HEK293T (cell line): ENCODE data around the gene OCA2.

Experiments used
- BHLHE40 ChIP-seq: fragments of 450-650 bp; IDR thresholded peaks from 2 replicates; pipeline ENCODE4 v1.6.1; 2016; ENCODE audit warnings: mild to moderate bottlenecking, moderate library complexity, borderline replicate concordance
- ELF4 ChIP-seq: fragments of 450-650 bp; IDR thresholded peaks from 2 replicates; pipeline ENCODE4 v1.6.1; 2017; ENCODE audit warnings: antibody characterized with exemption
- FOXA1 ChIP-seq: fragments of 450-650 bp; IDR thresholded peaks from 2 replicates; pipeline ENCODE4 v1.6.1; 2016; ENCODE audit warnings: mild to moderate bottlenecking
- FOXK2 ChIP-seq: fragments of 450-650 bp; IDR thresholded peaks from 2 replicates; pipeline ENCODE4 v1.6.1; 2016; ENCODE audit warnings: mild to moderate bottlenecking
- FOXM1 ChIP-seq: fragments of 450-650 bp; IDR thresholded peaks from 2 replicates; pipeline ENCODE4 v1.6.1; 2017; ENCODE audit warnings: mild to moderate bottlenecking, borderline replicate concordance
- L3MBTL2 ChIP-seq: fragments of 450-650 bp; conservative IDR thresholded peaks from 2 replicates; pipeline ENCODE4 v1.6.1; 2016; ENCODE audit warnings: mild to moderate bottlenecking
- LEF1 ChIP-seq: fragments of 450-650 bp; IDR thresholded peaks from 2 replicates; pipeline ENCODE4 v1.6.1; 2017; ENCODE audit warnings: mild to moderate bottlenecking, borderline replicate concordance
- SP1 ChIP-seq: fragments of 450-650 bp; IDR thresholded peaks from 2 replicates; pipeline ENCODE4 v1.6.1; 2017
- SUZ12 ChIP-seq: fragments of 450-650 bp; IDR thresholded peaks from 2 replicates; pipeline ENCODE4 v1.6.1; 2016; ENCODE audit warnings: mild to moderate bottlenecking
- ZNF384 ChIP-seq: fragments of 450-650 bp; IDR thresholded peaks from 2 replicates; pipeline ENCODE4 v1.6.1; 2016

GRCh38 chr15:27813139-27813538 is 286.0 kb downstream of the OCA2 start:
- TF ChIP-seq FOXM1 (no peak), LEF1 (no peak), BHLHE40 (no peak), SP1 (no peak), ZNF384 (no peak), FOXA1 (no peak), FOXK2 (no peak), SUZ12 (no peak), ELF4 (no peak), L3MBTL2 (no peak)
